CD4-positive, alpha-beta T cell treated with Interleukin-17A for 4 hours (primary cell): Measurements from ENCODE around the gene KRTAP10-9.
"Not testable (repeated sequence)": the region's sequence is repeated elsewhere in the genome, so short reads cannot be mapped to it uniquely, and the experiment has no call there.

Experiments
- DNase-seq: peaks from one replicate; pipeline ENCODE4 v3.0.0-alpha.2; 2020; ENCODE audit warnings: mixed read lengths

The KRTAP10-9 gene

GRCh38 chr21:44596068-44596725, 30.7 kb upstream of the KRTAP10-9 start:
- no peak for DNase-seq

- no peak for DNase-seq
Measured at GRCh38 chr21:44598061-44598460, 28.8 kb upstream of the KRTAP10-9 start.

- DNase-seq = no peak
Measured at GRCh38 chr21:44599264-44600029, 27.4 kb upstream of the KRTAP10-9 start.

GRCh38 chr21:44600118-44600978, 26.5 kb upstream of the KRTAP10-9 start, which contains the start of gene KRTAP10-7:
KRTAP10-7 (plus strand) TSS chr21:44600597; CDS start chr21:44600622, 25 bp downstream.
- not testable (repeated sequence) for DNase-seq

- DNase-seq = not testable (repeated sequence)
Measured at GRCh38 chr21:44601091-44601490, 25.8 kb upstream of the KRTAP10-9 start.

- no peak for DNase-seq
Measured at GRCh38 chr21:44601596-44602462, 25.1 kb upstream of the KRTAP10-9 start.

GRCh38 chr21:44602463-44602850, 24.4 kb upstream of the KRTAP10-9 start:
- DNase-seq = no peak

GRCh38 chr21:44603109-44603875, 23.6 kb upstream of the KRTAP10-9 start:
- DNase-seq = no peak

- no peak for DNase-seq
Measured at GRCh38 chr21:44603911-44604310, 23.0 kb upstream of the KRTAP10-9 start.

- no peak for DNase-seq
Measured at GRCh38 chr21:44606495-44606894, 20.4 kb upstream of the KRTAP10-9 start.

GRCh38 chr21:44609193-44609592, 17.7 kb upstream of the KRTAP10-9 start:
- DNase-seq = no peak

GRCh38 chr21:44610157-44610843, 16.6 kb upstream of the KRTAP10-9 start:
- DNase-seq = not testable (repeated sequence)

- no peak for DNase-seq
Measured at GRCh38 chr21:44611551-44611950, 15.3 kb upstream of the KRTAP10-9 start.

- DNase-seq = no peak
Measured at GRCh38 chr21:44612029-44612486, 14.8 kb upstream of the KRTAP10-9 start, which contains the start of gene KRTAP10-8. KRTAP10-8 (plus strand) TSS chr21:44612079; CDS start chr21:44612101, 22 bp downstream.

- DNase-seq = no peak
Measured at GRCh38 chr21:44612669-44613229, 14.1 kb upstream of the KRTAP10-9 start.

- no peak for DNase-seq
Measured at GRCh38 chr21:44613386-44614155, 13.3 kb upstream of the KRTAP10-9 start.

GRCh38 chr21:44614161-44614631, 12.7 kb upstream of the KRTAP10-9 start:
- DNase-seq = no peak

- DNase-seq = no peak
Measured at GRCh38 chr21:44614961-44615391, 11.9 kb upstream of the KRTAP10-9 start.

GRCh38 chr21:44615466-44615865, 11.4 kb upstream of the KRTAP10-9 start:
- no peak for DNase-seq
